SK-N-SH (cell line): ENCODE results near the gene TBRG4. TPM values are rescaled to one million over a fixed set of nuclear protein-coding genes. Genes with fewer than 3 reads are reported as not detected.

ENCODE experiments used
- CTCF ChIA-PET: fragments of 300-600, 350-600 bp; formaldehyde crosslinking; extraction: SDS; loops from one replicate; lab custom pipeline; 2021; lab: Yijun Ruan, JAX
- POLR2A ChIA-PET: fragments of 350-600 bp; sonication (Branson Sonifier 250); formaldehyde crosslinking; extraction: SDS; loops from one replicate; lab custom pipeline; 2020; ENCODE audit warnings: antibody characterized with exemption, inconsistent platforms; lab: Yijun Ruan, JAX
- DNase-seq: peaks from one replicate; pipeline ENCODE4 v3.0.0; 2012
- H2AFZ ChIP-seq: fragments of 200-600 bp; sonication (generic); 2 replicates; pipeline ENCODE4 v1.8.1; 2016; ENCODE audit warnings: antibody characterized with exemption, mild to moderate bottlenecking, low read depth
- H3F3A ChIP-seq: fragments of 200-600 bp; sonication (generic); replicated peaks from 2 replicates; pipeline ENCODE3; 2016; ENCODE audit warnings: antibody characterized with exemption, mild to moderate bottlenecking; ENCODE audit not compliant: insufficient read depth
- H3K27ac ChIP-seq, 2 experiments: fragments of 200-500 bp in 1 of 2; fragments of 200-600 bp in 1 of 2; sonication (Bioruptor generic) in 1 of 2; sonication (generic), shearing (Covaris generic) in 1 of 2; 2 replicates each; pipeline versions ENCODE4 v1.5.1 to v1.6.1; 2014 to 2016; ENCODE audit warnings: low read depth in 2 of 2, inconsistent platforms in 1 of 2, low read length in 1 of 2, mild to moderate bottlenecking in 1 of 2, mixed read lengths in 1 of 2
- H3K27me3 ChIP-seq: fragments of 200-600 bp; sonication (generic), shearing (Covaris generic); 2 replicates; pipeline ENCODE4 v1.6.1; 2016; ENCODE audit warnings: mixed run types; ENCODE audit not compliant: insufficient read depth
- H3K36me3 ChIP-seq, 2 experiments: fragments of 200-500 bp in 1 of 2; fragments of 200-600 bp in 1 of 2; sonication (Bioruptor generic) in 1 of 2; sonication (generic) in 1 of 2; replicated peaks in 1 of 2; 2 replicates each; pipeline versions ENCODE3 to v1.5.1; 2014 to 2016; ENCODE audit warnings: low read length in 1 of 2, mild to moderate bottlenecking in 1 of 2; ENCODE audit not compliant: insufficient read depth in 2 of 2, control insufficient read depth in 1 of 2
- H3K4me1 ChIP-seq, 2 experiments: fragments of 200-500 bp in 1 of 2; fragments of 200-600 bp in 1 of 2; sonication (Bioruptor generic) in 1 of 2; sonication (generic), shearing (Covaris generic) in 1 of 2; 2 replicates each; pipeline versions ENCODE4 v1.5.1 to v1.6.1; 2014 to 2016; ENCODE audit warnings: low read depth in 1 of 2, low read length in 1 of 2, mixed run types in 1 of 2; ENCODE audit not compliant: insufficient read depth in 2 of 2, control insufficient read depth in 1 of 2
- H3K4me2 ChIP-seq: fragments of 200-600 bp; sonication (generic), shearing (Covaris generic); 2 replicates; pipeline ENCODE4 v1.6.1; 2017; ENCODE audit warnings: mixed run types
- H3K4me3 ChIP-seq, 2 experiments: fragments of 200-500 bp in 1 of 2; fragments of 200-600 bp in 1 of 2; sonication (Bioruptor generic) in 1 of 2; sonication (generic), shearing (Covaris generic) in 1 of 2; 2 replicates each; pipeline versions ENCODE4 v1.5.1 to v1.8.1; 2014 to 2016; ENCODE audit warnings: low read depth in 2 of 2, inconsistent platforms in 1 of 2, low read length in 1 of 2, mild to moderate bottlenecking in 1 of 2, mixed read lengths in 1 of 2, moderate library complexity in 1 of 2
- H3K79me2 ChIP-seq: fragments of 200-600 bp; sonication (generic); 2 replicates; pipeline ENCODE4 v1.8.1; 2017; ENCODE audit warnings: mild to moderate bottlenecking; ENCODE audit not compliant: insufficient read depth
- H3K9ac ChIP-seq: fragments of 200-600 bp; sonication (generic); 2 replicates; pipeline ENCODE4 v1.6.1; 2017; ENCODE audit warnings: mixed run types
- H3K9me2 ChIP-seq: fragments of 200-600 bp; sonication (generic); 2 replicates; pipeline ENCODE4 v1.6.1; 2017; ENCODE audit warnings: mixed run types
- H3K9me3 ChIP-seq: fragments of 200-600 bp; sonication (generic); 2 replicates; pipeline ENCODE4 v1.6.1; 2017; ENCODE audit warnings: mixed run types, mild to moderate bottlenecking, moderate library complexity
- H4K20me1 ChIP-seq: fragments of 200-600 bp; sonication (generic); 2 replicates; pipeline ENCODE4 v1.6.1; 2017; ENCODE audit warnings: mild to moderate bottlenecking, mixed run types; ENCODE audit not compliant: insufficient read depth
- CHD2 ChIP-seq: fragments of 150-350 bp; IDR thresholded peaks from 2 replicates; pipeline ENCODE4 v1.6.1; 2018; ENCODE audit warnings: low read length; ENCODE audit not compliant: partially characterized antibody
- ELF1 ChIP-seq: IDR thresholded peaks from 2 replicates; pipeline ENCODE4 v1.4.0; 2012
- EP300 ChIP-seq, 2 experiments: IDR thresholded peaks; 2 replicates each; pipeline versions ENCODE4 v1.4.0 to v1.6.1; 2012; ENCODE audit warnings: borderline replicate concordance in 1 of 2, low read depth in 1 of 2, low read length in 1 of 2
- FOSL2 ChIP-seq: IDR thresholded peaks from 2 replicates; pipeline ENCODE4 v1.4.0; 2012; ENCODE audit warnings: low read depth, mild to moderate bottlenecking, moderate library complexity, borderline replicate concordance
- FOXJ3 ChIP-seq: sonication (generic); formaldehyde crosslinking; IDR thresholded peaks from 2 replicates; pipeline ENCODE4 v1.5.1; 2020; ENCODE audit warnings: mild to moderate bottlenecking, missing genetic modification reagents
- FOXM1 ChIP-seq: IDR thresholded peaks from 2 replicates; pipeline ENCODE4 v1.4.0; 2012; ENCODE audit warnings: low read depth, mild to moderate bottlenecking
- GABPA ChIP-seq: IDR thresholded peaks from 2 replicates; pipeline ENCODE4 v1.4.0; 2012; ENCODE audit warnings: low read depth, mild to moderate bottlenecking
- GATA2 ChIP-seq: sonication (generic); formaldehyde crosslinking; IDR thresholded peaks from 2 replicates; pipeline ENCODE4 v1.5.0; 2020; ENCODE audit warnings: mild to moderate bottlenecking, missing genetic modification reagents
- IRF3 ChIP-seq: fragments of 150-350 bp; IDR thresholded peaks from 2 replicates; pipeline ENCODE4 v1.6.1; 2016; ENCODE audit warnings: mild to moderate bottlenecking, low read depth, low read length
- JUND ChIP-seq: IDR thresholded peaks from 2 replicates; pipeline ENCODE4 v1.4.0; 2012
- MAX ChIP-seq: IDR thresholded peaks from 2 replicates; pipeline ENCODE4 v1.4.0; 2012; ENCODE audit warnings: low read depth
- MXI1 ChIP-seq: IDR thresholded peaks from 2 replicates; pipeline ENCODE4 v1.6.1; 2012; ENCODE audit warnings: mild to moderate bottlenecking, low read depth, low read length, improper control_type of control experiment
- NFIC ChIP-seq: IDR thresholded peaks from 2 replicates; pipeline ENCODE4 v1.4.0; 2012; ENCODE audit warnings: borderline replicate concordance
- NRF1 ChIP-seq: IDR thresholded peaks from 2 replicates; pipeline ENCODE4 v1.6.1; 2012; ENCODE audit warnings: low read depth, mild to moderate bottlenecking, low read length
- PBX3 ChIP-seq: IDR thresholded peaks from 2 replicates; pipeline ENCODE4; 2012
- POLR2AphosphoS5 ChIP-seq: IDR thresholded peaks from 2 replicates; pipeline ENCODE4 v1.6.1; 2012; ENCODE audit warnings: low read depth, low read length
- RCOR1 ChIP-seq: fragments of 150-350 bp; IDR thresholded peaks from 2 replicates; pipeline ENCODE4 v1.6.1; 2017; ENCODE audit warnings: antibody characterized with exemption, low read length
- RFX5 ChIP-seq: IDR thresholded peaks from 2 replicates; pipeline ENCODE4 v1.6.1; 2012; ENCODE audit warnings: mild to moderate bottlenecking, improper control_type of control experiment, low read length
- SIN3A ChIP-seq: IDR thresholded peaks from 2 replicates; pipeline ENCODE4 v1.6.1; 2012; ENCODE audit warnings: low read depth, mild to moderate bottlenecking, low read length, moderate library complexity, borderline replicate concordance
- SMC3 ChIP-seq: IDR thresholded peaks from 2 replicates; pipeline ENCODE4 v1.6.1; 2012; ENCODE audit warnings: low read depth, low read length, improper control_type of control experiment
- TAF1 ChIP-seq: IDR thresholded peaks from 2 replicates; pipeline ENCODE4 v1.6.1; 2012; ENCODE audit warnings: low read depth, mild to moderate bottlenecking, low read length, moderate library complexity, borderline replicate concordance
- TCF12 ChIP-seq: IDR thresholded peaks from 2 replicates; pipeline ENCODE4 v1.4.0; 2012
- TEAD4 ChIP-seq: IDR thresholded peaks from 2 replicates; pipeline ENCODE4 v1.4.0; 2012; ENCODE audit warnings: mild to moderate bottlenecking, borderline replicate concordance; ENCODE audit not compliant: insufficient read depth
- YY1 ChIP-seq: IDR thresholded peaks from 2 replicates; pipeline ENCODE4 v1.4.0; 2012; ENCODE audit warnings: low read depth, mild to moderate bottlenecking
- WGBS: methylation state at CpG from one replicate; pipeline ENCODE4 v1.1.6; 2017; ENCODE audit warnings: low lambda C conversion rate; 5-methylcytosine and 5-hydroxymethylcytosine counted together
- polyA plus RNA-seq, 3 experiments: library from polyadenylated mRNA; depleted of rRNA; stranded (reverse); fragments of >200 nt; gene quantifications; 2 replicates each; pipeline ENCODE4 v1.2.3, GENCODE V29; 2012

The TBRG4 gene
- polyA plus RNA-seq, 1 of the 3 experiments (the other 2 are of a cell fraction), result 76.2 TPM

- Histone ChIP-seq H3K27ac (no peak overlapping the region), H3K4me3 (no peak overlapping the region), H2AFZ (no peak overlapping the region), H3K9me3 (no peaks in the 10 kb centered on the region), H3K9me2 (no peaks in the 10 kb centered on the region), H3K9ac (no peak overlapping the region), H3F3A (peaks cover 17% of the 10 kb centered on the region), H3K4me1 (no peaks in the 10 kb centered on the region), H4K20me1 (no peaks in the 10 kb centered on the region), H3K36me3 (peaks cover 21 to 29% of the 10 kb centered on the region in 2 experiments), H3K27me3 (no peaks in the 10 kb centered on the region), H3K4me2 (no peak overlapping the region), H3K79me2 (peaks cover 17% of the 10 kb centered on the region; the same call in 1 of the 2 replicates)
- CTCF ChIA-PET, result interaction anchor here (2.6 kb wide), 1 partner anchor 21 kb away, joined by 9 read pairs; no protein-coding TSS in a partner anchor
- 86% methylated on average over 3 of the region's 3 CpGs for WGBS
- POLR2A ChIA-PET, result no interaction called here
- DNase-seq, result no peak
- TF ChIP-seq MXI1, result no peak
- TF ChIP-seq SMC3, result no peak
- TF ChIP-seq FOXJ3 (CRISPR knock-in tag), result no peak
- TF ChIP-seq JUND, result no peak
- TF ChIP-seq GABPA, result no peak
- no peak for TF ChIP-seq RFX5
- TF ChIP-seq GATA2 (CRISPR knock-in tag), result no peak
- no peak for TF ChIP-seq ELF1
- no peak for TF ChIP-seq FOXM1
- no peak for TF ChIP-seq SIN3A
- no peak for TF ChIP-seq NRF1
- TF ChIP-seq NFIC, result no peak
- TF ChIP-seq IRF3, result no peak
Observed at GRCh38 chr7:45052011-45052410, 59.5 kb downstream of the TBRG4 start.

- Histone ChIP-seq H3K9me3 (no peaks in the 10 kb centered on the region), H3K27ac (no peak overlapping the region), H3K36me3 (peaks cover 39% of the 10 kb centered on the region in 2 experiments), H3K27me3 (no peaks in the 10 kb centered on the region), H2AFZ (no peak overlapping the region), H3K4me1 (no peaks in the 10 kb centered on the region), H4K20me1 (no peaks in the 10 kb centered on the region; the same call in 1 of the 2 replicates), H3K4me2 (no peak overlapping the region), H3K9me2 (no peaks in the 10 kb centered on the region), H3K9ac (no peak overlapping the region), H3K4me3 (no peak overlapping the region), H3F3A (peaks cover 17% of the 10 kb centered on the region), H3K79me2 (peaks cover 5% of the 10 kb centered on the region; the same call in 1 of the 2 replicates)
- 90% methylated on average over 2 of the region's 2 CpGs for WGBS
- TF ChIP-seq FOXJ3 (CRISPR knock-in tag) (no peak), EP300 (IDR thresholded peaks at IDR 0.05; ENCODE audit: borderline replicate concordance in 1 of 2, low read depth in 1 of 2, low read length in 1 of 2) (no peak), GABPA (no peak), SMC3 (no peak), MAX (no peak), YY1 (no peak), TEAD4 (no peak), PBX3 (no peak), TAF1 (no peak), NRF1 (no peak), CHD2 (no peak), MXI1 (no peak), TCF12 (no peak), POLR2AphosphoS5 (no peak), RCOR1 (no peak), NFIC (no peak), FOXM1 (no peak), FOSL2 (no peak)
- POLR2A ChIA-PET, result no interaction called here
- no peak for DNase-seq
- CTCF ChIA-PET, result no interaction called here
Observed at GRCh38 chr7:45050198-45050597, 61.3 kb downstream of the TBRG4 start.
